Epithelial cell of proximal tubule (primary cell): ENCODE results near the gene FAHD1. TPM values are rescaled to one million over a fixed set of nuclear protein-coding genes. Genes with fewer than 3 reads are reported as not detected.

ENCODE experiments used
- DNase-seq: peaks from one replicate; pipeline ENCODE4 v3.0.0-alpha.2; 2011; ENCODE audit warnings: low read depth
- H3K4me3 ChIP-seq: 2 replicates; pipeline ENCODE4 v1.5.1; 2011; ENCODE audit warnings: low read depth, mild to moderate bottlenecking, low read length
- total RNA-seq: library from RNA; depleted of rRNA; stranded (reverse); fragments of >200 nt; gene quantifications from 2 replicates; pipeline ENCODE4 v1.2.3, GENCODE V29; 2015
- TF ChIP-seq, protein P1 (sequence below): conservative IDR thresholded peaks from 2 replicates; pipeline ENCODE4 v1.5.1; 2012; ENCODE audit warnings: low read depth, mild to moderate bottlenecking, low read length

FAHD1 gene
- total RNA-seq, 1 donor from 2014 or later, result 59.2 TPM

DNA sequence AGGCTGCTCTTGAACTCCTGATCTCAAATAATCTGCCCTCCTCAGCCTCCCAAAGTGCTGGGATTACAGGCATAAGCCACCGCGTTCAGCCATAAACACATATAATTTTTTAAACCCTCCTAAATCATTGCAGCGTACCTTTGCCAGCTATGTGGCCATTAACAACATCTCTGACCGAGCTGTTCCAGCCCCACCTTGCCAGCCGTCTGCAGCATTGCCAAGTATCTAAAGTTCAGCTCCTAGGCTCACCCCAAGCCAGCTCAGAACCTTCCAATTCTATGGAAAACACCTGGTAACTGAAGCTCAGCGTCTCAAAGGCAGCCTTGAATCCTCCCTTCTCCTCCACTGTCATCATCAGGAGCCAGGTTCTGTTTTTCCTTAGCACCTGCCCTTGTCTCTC, 50.1 kb downstream of the FAHD1 start:
- TF ChIP-seq, protein P1, sequence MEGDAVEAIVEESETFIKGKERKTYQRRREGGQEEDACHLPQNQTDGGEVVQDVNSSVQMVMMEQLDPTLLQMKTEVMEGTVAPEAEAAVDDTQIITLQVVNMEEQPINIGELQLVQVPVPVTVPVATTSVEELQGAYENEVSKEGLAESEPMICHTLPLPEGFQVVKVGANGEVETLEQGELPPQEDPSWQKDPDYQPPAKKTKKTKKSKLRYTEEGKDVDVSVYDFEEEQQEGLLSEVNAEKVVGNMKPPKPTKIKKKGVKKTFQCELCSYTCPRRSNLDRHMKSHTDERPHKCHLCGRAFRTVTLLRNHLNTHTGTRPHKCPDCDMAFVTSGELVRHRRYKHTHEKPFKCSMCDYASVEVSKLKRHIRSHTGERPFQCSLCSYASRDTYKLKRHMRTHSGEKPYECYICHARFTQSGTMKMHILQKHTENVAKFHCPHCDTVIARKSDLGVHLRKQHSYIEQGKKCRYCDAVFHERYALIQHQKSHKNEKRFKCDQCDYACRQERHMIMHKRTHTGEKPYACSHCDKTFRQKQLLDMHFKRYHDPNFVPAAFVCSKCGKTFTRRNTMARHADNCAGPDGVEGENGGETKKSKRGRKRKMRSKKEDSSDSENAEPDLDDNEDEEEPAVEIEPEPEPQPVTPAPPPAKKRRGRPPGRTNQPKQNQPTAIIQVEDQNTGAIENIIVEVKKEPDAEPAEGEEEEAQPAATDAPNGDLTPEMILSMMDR, result no peak
- no peak for DNase-seq

DNA sequence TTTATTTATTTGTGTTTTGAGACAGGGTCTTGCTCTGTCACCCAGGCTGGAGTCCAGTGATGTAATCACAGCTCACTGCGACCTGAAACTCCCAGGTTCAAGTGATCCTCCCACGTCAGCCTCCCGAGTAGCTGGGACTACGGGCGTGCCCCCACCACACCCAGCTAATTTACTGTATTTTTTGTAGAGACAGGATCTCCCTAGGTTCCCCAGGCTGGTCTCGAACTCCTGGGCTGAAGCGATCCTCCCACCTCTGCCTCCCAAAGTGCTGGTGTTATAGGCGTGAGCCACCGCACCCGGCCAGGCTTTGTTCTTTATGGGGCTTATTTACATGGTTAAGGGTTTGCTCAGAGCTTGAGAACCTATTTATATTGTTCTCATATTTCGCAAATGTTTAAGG, 50.8 kb downstream of the FAHD1 start:
- DNase-seq, result no peak
- TF ChIP-seq, protein P1, result no peak
- H3K4me3 ChIP-seq, result no peak overlapping the region

More for the DNA sequence above, 50.1 kb downstream of the FAHD1 start:
- no peak overlapping the region for H3K4me3 ChIP-seq

DNA sequence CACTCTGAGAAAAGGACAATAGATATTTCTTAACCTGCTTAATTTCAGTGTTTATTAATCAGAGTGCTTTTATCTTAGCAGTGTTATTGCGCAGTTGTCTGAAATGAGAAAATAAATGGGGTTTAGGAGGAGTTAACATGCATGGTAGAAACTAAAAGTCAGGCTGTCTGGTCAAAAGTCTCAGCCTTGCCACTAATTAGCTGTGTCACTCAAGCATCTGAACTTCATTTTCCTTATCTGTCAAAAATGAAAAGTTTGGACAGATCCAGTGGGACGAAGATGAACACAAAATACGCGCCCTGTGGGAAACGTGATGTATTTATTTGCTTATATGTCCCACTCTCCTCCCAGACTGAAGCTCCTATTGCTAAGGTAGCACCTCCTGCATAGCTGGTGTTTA, 51.2 kb downstream of the FAHD1 start:
- H3K4me3 ChIP-seq, result no peak overlapping the region
- no peak for DNase-seq
- TF ChIP-seq, protein P1, result no peak

Other genes with a start within 250 kb of the FAHD1 start
- gene IFT140, start 215.1 kb upstream of the FAHD1 start, total RNA-seq, result 4.6 and 12.5 TPM in 2 replicates
- 6.9 and 8.0 TPM in 2 replicates for gene CRAMP1, start 214.8 kb upstream of the FAHD1 start, total RNA-seq
- gene JPT2, start 148.9 kb upstream of the FAHD1 start, total RNA-seq, result 119 and 226 TPM in 2 replicates
- 22.0 and 37.5 TPM in 2 replicates for gene MAPK8IP3, start 121.0 kb upstream of the FAHD1 start, total RNA-seq
- gene NME3, start 55.7 kb upstream of the FAHD1 start, total RNA-seq, result 50.5 and 63.2 TPM in 2 replicates
- 7.5 and 14.0 TPM in 2 replicates for gene EME2, start 54.4 kb upstream of the FAHD1 start, total RNA-seq
- 167 and 227 TPM in 2 replicates for gene MRPS34, start 54.1 kb upstream of the FAHD1 start, total RNA-seq
- 35.0 and 57.9 TPM in 2 replicates for gene SPSB3, start 44.6 kb upstream of the FAHD1 start, total RNA-seq
- 111 and 138 TPM in 2 replicates for gene NUBP2, start 44.2 kb upstream of the FAHD1 start, total RNA-seq
- gene IGFALS, start 33.5 kb upstream of the FAHD1 start, total RNA-seq, result 2.6 TPM in 1 of 2 replicates, not detected in the other
- 83.7 and 87.3 TPM in 2 replicates for gene HAGH, start 381 bp upstream of the FAHD1 start, total RNA-seq
- 2.1 and 6.4 TPM in 2 replicates for gene MEIOB, start 45.0 kb downstream of the FAHD1 start, total RNA-seq
- not detected in 2 replicates for gene HS3ST6, start 91.2 kb downstream of the FAHD1 start, total RNA-seq
- gene MSRB1, start 116.0 kb downstream of the FAHD1 start, total RNA-seq, result 8.6 and 22.0 TPM in 2 replicates
- not detected in 2 replicates for gene RPL3L, start 127.5 kb downstream of the FAHD1 start, total RNA-seq
- gene NDUFB10, start 132.3 kb downstream of the FAHD1 start, total RNA-seq, result 236 and 407 TPM in 2 replicates
- gene RPS2, start 137.6 kb downstream of the FAHD1 start, total RNA-seq, result 2,813 and 2,878 TPM in 2 replicates
- gene RNF151, start 139.7 kb downstream of the FAHD1 start, total RNA-seq, result not detected in 2 replicates
- 108 and 127 TPM in 2 replicates for gene TBL3, start 144.8 kb downstream of the FAHD1 start, total RNA-seq
- 0.94 and 1.2 TPM in 2 replicates for gene NOXO1, start 154.3 kb downstream of the FAHD1 start, total RNA-seq
- gene GFER, start 157.0 kb downstream of the FAHD1 start, total RNA-seq, result 21.5 and 36.3 TPM in 2 replicates
- gene SYNGR3, start 162.8 kb downstream of the FAHD1 start, total RNA-seq, result 8.5 and 22.0 TPM in 2 replicates
- gene ZNF598, start 182.6 kb downstream of the FAHD1 start, total RNA-seq, result 48.8 and 66.9 TPM in 2 replicates
- 0.46 and 2.4 TPM in 2 replicates for gene NPW, start 192.6 kb downstream of the FAHD1 start, total RNA-seq
- gene NHERF2, start 199.7 kb downstream of the FAHD1 start, total RNA-seq, result 29.9 and 42.2 TPM in 2 replicates
- 61.2 and 62.8 TPM in 2 replicates for gene NTHL1, start 220.6 kb downstream of the FAHD1 start, total RNA-seq
- 30.7 and 64.1 TPM in 2 replicates for gene TSC2, start 220.8 kb downstream of the FAHD1 start, total RNA-seq